ENCODE results near the gene DHRS12. TPM values are rescaled to one million over a fixed set of nuclear protein-coding genes. Genes with fewer than 3 reads are reported as not detected.

DHRS12 gene
- total RNA-seq, 1 donor from 2014 or later: 5.2 TPM

- no peaks in the 10 kb centered on the region for H3K9me3 ChIP-seq (ENCODE audit: control insufficient read depth in 3 of 3, low read length in 3 of 3)
- H3K4me3 ChIP-seq (ENCODE audit: low read length in 3 of 3): no peak overlapping the region
- peaks cover 4 to 10% (median 9%) of the 10 kb centered on the region in 3 donors for H3K4me1 ChIP-seq (ENCODE audit: control insufficient read depth in 3 of 3, insufficient read depth in 3 of 3, low read length in 3 of 3)
- no peaks in the 10 kb centered on the region for H3K36me3 ChIP-seq (ENCODE audit: control insufficient read depth in 3 of 3, insufficient read depth in 3 of 3, low read length in 3 of 3)
- no peak overlapping the region for H3K27ac ChIP-seq (ENCODE audit: low read depth, low read length)
- H3K27me3 ChIP-seq (ENCODE audit: control insufficient read depth in 3 of 3, insufficient read depth in 3 of 3, low read length in 3 of 3): no peaks in the 10 kb centered on the region
- H3K9ac ChIP-seq (ENCODE audit: low read depth in 1 of 3, low read length in 3 of 3): no peak overlapping the region
These were observed 8.0 kb upstream of the DHRS12 start for GRCh38 chr13:51811920-51812451.

- Histone ChIP-seq H3K9me3 (ENCODE audit: control insufficient read depth in 3 of 3, low read length in 3 of 3) (no peaks in the 10 kb centered on the region), H3K4me1 (ENCODE audit: control insufficient read depth in 3 of 3, insufficient read depth in 3 of 3, low read length in 3 of 3) (peaks cover 4 to 11% (median 9%) of the 10 kb centered on the region in 3 donors), H3K27me3 (ENCODE audit: control insufficient read depth in 3 of 3, insufficient read depth in 3 of 3, low read length in 3 of 3) (no peaks in the 10 kb centered on the region), H3K27ac (ENCODE audit: low read depth, low read length) (no peak overlapping the region), H3K4me3 (ENCODE audit: low read length in 3 of 3) (no peak overlapping the region), H3K9ac (ENCODE audit: low read depth in 1 of 3, low read length in 3 of 3) (no peak overlapping the region), H3K36me3 (ENCODE audit: control insufficient read depth in 3 of 3, insufficient read depth in 3 of 3, low read length in 3 of 3) (no peaks in the 10 kb centered on the region)
These were observed 7.1 kb upstream of the DHRS12 start for GRCh38 chr13:51811046-51811445.

GRCh38 chr13:51808811-51809210 is 4.8 kb upstream of the DHRS12 start:
- no peak overlapping the region for H3K4me3 ChIP-seq (ENCODE audit: low read length in 3 of 3)
- no peaks in the 10 kb centered on the region for H3K27me3 ChIP-seq (ENCODE audit: control insufficient read depth in 3 of 3, insufficient read depth in 3 of 3, low read length in 3 of 3)
- H3K36me3 ChIP-seq (ENCODE audit: control insufficient read depth in 3 of 3, insufficient read depth in 3 of 3, low read length in 3 of 3): no peaks in the 10 kb centered on the region
- H3K9me3 ChIP-seq (ENCODE audit: control insufficient read depth in 3 of 3, low read length in 3 of 3): no peaks in the 10 kb centered on the region
- H3K4me1 ChIP-seq (ENCODE audit: control insufficient read depth in 3 of 3, insufficient read depth in 3 of 3, low read length in 3 of 3): peaks cover 12 to 17% (median 15%) of the 10 kb centered on the region in 3 donors
- H3K9ac ChIP-seq (ENCODE audit: low read depth in 1 of 3, low read length in 3 of 3): no peak overlapping the region
- H3K27ac ChIP-seq (ENCODE audit: low read depth, low read length): no peak overlapping the region

- Histone ChIP-seq H3K27ac (ENCODE audit: low read depth, low read length) (no peak overlapping the region), H3K36me3 (ENCODE audit: control insufficient read depth in 3 of 3, insufficient read depth in 3 of 3, low read length in 3 of 3) (no peaks in the 10 kb centered on the region), H3K27me3 (ENCODE audit: control insufficient read depth in 3 of 3, insufficient read depth in 3 of 3, low read length in 3 of 3) (no peaks in the 10 kb centered on the region)
These were observed 3.1 kb upstream of the DHRS12 start for GRCh38 chr13:51807041-51807440.

GRCh38 chr13:51806566-51806965 is 2.6 kb upstream of the DHRS12 start:
- Histone ChIP-seq H3K36me3 (ENCODE audit: control insufficient read depth in 3 of 3, insufficient read depth in 3 of 3, low read length in 3 of 3) (no peaks in the 10 kb centered on the region), H3K9ac (ENCODE audit: low read depth in 1 of 3, low read length in 3 of 3) (no peak overlapping the region), H3K4me3 (ENCODE audit: low read length in 3 of 3) (no peak overlapping the region), H3K4me1 (ENCODE audit: control insufficient read depth in 3 of 3, insufficient read depth in 3 of 3, low read length in 3 of 3) (peaks cover 30 to 35% (median 33%) of the 10 kb centered on the region in 3 donors), H3K9me3 (ENCODE audit: control insufficient read depth in 3 of 3, low read length in 3 of 3) (no peaks in the 10 kb centered on the region), H3K27me3 (ENCODE audit: control insufficient read depth in 3 of 3, insufficient read depth in 3 of 3, low read length in 3 of 3) (no peaks in the 10 kb centered on the region), H3K27ac (ENCODE audit: low read depth, low read length) (no peak overlapping the region)

More at GRCh38 chr13:51807041-51807440, 3.1 kb upstream of the DHRS12 start:
- no peak overlapping the region for H3K4me3 ChIP-seq (ENCODE audit: low read length in 3 of 3)
- H3K9ac ChIP-seq (ENCODE audit: low read depth in 1 of 3, low read length in 3 of 3): peak overlapping the region in 1 of 3 donors; percentile 12
- no peaks in the 10 kb centered on the region for H3K9me3 ChIP-seq (ENCODE audit: control insufficient read depth in 3 of 3, low read length in 3 of 3)
- peaks cover 25 to 30% (median 28%) of the 10 kb centered on the region in 3 donors for H3K4me1 ChIP-seq (ENCODE audit: control insufficient read depth in 3 of 3, insufficient read depth in 3 of 3, low read length in 3 of 3)

- Histone ChIP-seq H3K27me3 (ENCODE audit: control insufficient read depth in 3 of 3, insufficient read depth in 3 of 3, low read length in 3 of 3) (no peaks in the 10 kb centered on the region), H3K36me3 (ENCODE audit: control insufficient read depth in 3 of 3, insufficient read depth in 3 of 3, low read length in 3 of 3) (no peaks in the 10 kb centered on the region), H3K9ac (ENCODE audit: low read depth in 1 of 3, low read length in 3 of 3) (no peak overlapping the region), H3K27ac (ENCODE audit: low read depth, low read length) (no peak overlapping the region), H3K4me1 (ENCODE audit: control insufficient read depth in 3 of 3, insufficient read depth in 3 of 3, low read length in 3 of 3) (peaks cover 35 to 39% (median 35%) of the 10 kb centered on the region in 3 donors), H3K9me3 (ENCODE audit: control insufficient read depth in 3 of 3, low read length in 3 of 3) (no peaks in the 10 kb centered on the region), H3K4me3 (ENCODE audit: low read length in 3 of 3) (no peak overlapping the region)
These were observed 2.0 kb upstream of the DHRS12 start for GRCh38 chr13:51805925-51806324.

- H3K4me3 ChIP-seq (ENCODE audit: low read length in 3 of 3): peak overlapping the region in 2 of 3 donors; percentile 82 to 86
- peak overlapping the region; percentile 98 for H3K27ac ChIP-seq (ENCODE audit: low read depth, low read length)
- no peaks in the 10 kb centered on the region for H3K36me3 ChIP-seq (ENCODE audit: control insufficient read depth in 3 of 3, insufficient read depth in 3 of 3, low read length in 3 of 3)
- H3K9me3 ChIP-seq (ENCODE audit: control insufficient read depth in 3 of 3, low read length in 3 of 3): no peaks in the 10 kb centered on the region
- peaks cover 39 to 45% (median 41%) of the 10 kb centered on the region in 3 donors for H3K4me1 ChIP-seq (ENCODE audit: control insufficient read depth in 3 of 3, insufficient read depth in 3 of 3, low read length in 3 of 3)
- no peaks in the 10 kb centered on the region for H3K27me3 ChIP-seq (ENCODE audit: control insufficient read depth in 3 of 3, insufficient read depth in 3 of 3, low read length in 3 of 3)
- H3K9ac ChIP-seq (ENCODE audit: low read depth in 1 of 3, low read length in 3 of 3): peak overlapping the region in 2 of 3 donors; percentile 97 to 99
These were observed 1.4 kb upstream of the DHRS12 start for GRCh38 chr13:51805313-51805712.

GRCh38 chr13:51804295-51805172 is 571 bp upstream of the DHRS12 start:
- Histone ChIP-seq H3K27me3 (ENCODE audit: control insufficient read depth in 3 of 3, insufficient read depth in 3 of 3, low read length in 3 of 3) (no peaks in the 10 kb centered on the region), H3K27ac (ENCODE audit: low read depth, low read length) (peak overlapping the region; percentile 98), H3K4me1 (ENCODE audit: control insufficient read depth in 3 of 3, insufficient read depth in 3 of 3, low read length in 3 of 3) (peaks cover 39 to 50% (median 44%) of the 10 kb centered on the region in 3 donors), H3K4me3 (ENCODE audit: low read length in 3 of 3) (peak overlapping the region; percentile 82 to 92 (median 86)), H3K9ac (ENCODE audit: low read depth in 1 of 3, low read length in 3 of 3) (peak overlapping the region; percentile 96 to 99 (median 97)), H3K9me3 (ENCODE audit: control insufficient read depth in 3 of 3, low read length in 3 of 3) (no peaks in the 10 kb centered on the region), H3K36me3 (ENCODE audit: control insufficient read depth in 3 of 3, insufficient read depth in 3 of 3, low read length in 3 of 3) (no peaks in the 10 kb centered on the region)

GRCh38 chr13:51802631-51803418 is 1.1 kb downstream of the DHRS12 start:
- peak overlapping the region; percentile 98 for H3K27ac ChIP-seq (ENCODE audit: low read depth, low read length)
- H3K9ac ChIP-seq (ENCODE audit: low read depth in 1 of 3, low read length in 3 of 3): peak overlapping the region; percentile 96 to 99 (median 97)
- no peaks in the 10 kb centered on the region for H3K27me3 ChIP-seq (ENCODE audit: control insufficient read depth in 3 of 3, insufficient read depth in 3 of 3, low read length in 3 of 3)
- H3K4me3 ChIP-seq (ENCODE audit: low read length in 3 of 3): peak overlapping the region; percentile 70 to 92 (median 82)
- H3K36me3 ChIP-seq (ENCODE audit: control insufficient read depth in 3 of 3, insufficient read depth in 3 of 3, low read length in 3 of 3): peaks cover under 1 to 7% (median 2%) of the 10 kb centered on the region in 3 donors
- peaks cover 39 to 50% (median 44%) of the 10 kb centered on the region in 3 donors for H3K4me1 ChIP-seq (ENCODE audit: control insufficient read depth in 3 of 3, insufficient read depth in 3 of 3, low read length in 3 of 3)
- H3K9me3 ChIP-seq (ENCODE audit: control insufficient read depth in 3 of 3, low read length in 3 of 3): no peaks in the 10 kb centered on the region

Data from skeletal muscle tissue (tissue), 4 donors.